H1 (cell line): ENCODE results near the gene MACROD2. TPM values are rescaled to one million over a fixed set of nuclear protein-coding genes. Genes with fewer than 3 reads are reported as not detected.

ENCODE experiments used
- CTCF ChIA-PET: fragments of 300-600 bp; sonication (Branson Sonifier 250); formaldehyde crosslinking; loops from one replicate; lab custom pipeline; 2021; ENCODE audit not compliant: partially characterized antibody; lab: Charles Lee
- POLR2A ChIA-PET: fragments of 300-600 bp; sonication (Branson Sonifier 250); formaldehyde crosslinking; loops from one replicate; lab custom pipeline; 2021; ENCODE audit warnings: inconsistent platforms; ENCODE audit not compliant: partially characterized antibody; lab: Charles Lee
- DNase-seq, 2 experiments: peaks; one replicate each; pipeline versions ENCODE4 v3.0.0 to v3.0.0-alpha.2; 2010 to 2022; ENCODE audit warnings: low spot score in 2 of 2, low read depth in 1 of 2, mixed read lengths in 1 of 2
- FAIRE-seq: peaks from 2 replicates; lab custom pipeline; 2011; peaks lifted over from hg19 to GRCh38; lab: Jason Lieb, UNC
- H2AFZ ChIP-seq: 2 replicates; pipeline ENCODE4 v1.8.1; 2012; ENCODE audit warnings: low read length, inconsistent platforms
- H2AK5ac ChIP-seq: 2 replicates; pipeline ENCODE4 v1.6.1; 2013; ENCODE audit warnings: low read depth, low read length
- H2BK120ac ChIP-seq: replicated peaks from 2 replicates; pipeline ENCODE3; 2013; ENCODE audit warnings: low read depth, low read length, inconsistent platforms
- H2BK12ac ChIP-seq: 2 replicates; pipeline ENCODE4 v1.6.1; 2013; ENCODE audit warnings: low read depth, low read length
- H2BK15ac ChIP-seq: 2 replicates; pipeline ENCODE4 v1.6.1; 2013; ENCODE audit warnings: low read length
- H2BK20ac ChIP-seq: 2 replicates; pipeline ENCODE4 v1.6.1; 2013; ENCODE audit warnings: low read length
- H2BK5ac ChIP-seq: 2 replicates; pipeline ENCODE4 v1.6.1; 2013; ENCODE audit warnings: low read depth, low read length
- H3K14ac ChIP-seq: 2 replicates; pipeline ENCODE4 v1.6.1; 2013; ENCODE audit warnings: inconsistent platforms; ENCODE audit not compliant: insufficient read length
- H3K18ac ChIP-seq: 2 replicates; pipeline ENCODE4 v1.6.1; 2013; ENCODE audit warnings: low read length; ENCODE audit errors: extremely low read depth
- H3K23ac ChIP-seq: 2 replicates; pipeline ENCODE4 v1.6.1; 2013; ENCODE audit warnings: inconsistent platforms; ENCODE audit not compliant: insufficient read length
- H3K23me2 ChIP-seq: 2 replicates; pipeline ENCODE4 v1.6.1; 2013; ENCODE audit warnings: low read depth, low read length
- H3K27ac ChIP-seq: 2 replicates; pipeline ENCODE4 v1.6.1; 2011; ENCODE audit warnings: low read depth, low read length, inconsistent platforms
- H3K27me3 ChIP-seq, 4 experiments: replicated peaks in 1 of 4; 1 replicate in 1 of 4; 2 replicates in 3 of 4; pipeline versions ENCODE4 v1.6.1 to v1.8.1; 2011 to 2013; ENCODE audit warnings: low read length in 3 of 4, mild to moderate bottlenecking in 3 of 4, inconsistent platforms in 2 of 4, mixed read lengths in 2 of 4, moderate library complexity in 1 of 4; ENCODE audit not compliant: control insufficient read depth in 3 of 4, insufficient read depth in 3 of 4; ENCODE audit errors: extremely low read depth in 1 of 4
- H3K36me3 ChIP-seq, 4 experiments: 2 replicates each; pipeline versions ENCODE4 v1.6.1 to v1.8.1; 2011 to 2013; ENCODE audit warnings: mild to moderate bottlenecking in 4 of 4, low read length in 3 of 4, moderate library complexity in 2 of 4, control low read depth in 1 of 4, inconsistent platforms in 1 of 4; ENCODE audit not compliant: insufficient read depth in 4 of 4, control insufficient read depth in 2 of 4
- H3K4ac ChIP-seq: replicated peaks from 2 replicates; pipeline ENCODE3; 2013; ENCODE audit warnings: low read length, low read depth, mixed read lengths, inconsistent platforms; ENCODE audit not compliant: insufficient read length
- H3K4me1 ChIP-seq, 4 experiments: replicated peaks in 1 of 4; 1 replicate in 1 of 4; 2 replicates in 3 of 4; pipeline versions ENCODE4 v1.6.1 to v1.8.1; 2011 to 2013; ENCODE audit warnings: low read length in 3 of 4, inconsistent platforms in 2 of 4, mixed read lengths in 1 of 4; ENCODE audit not compliant: insufficient read depth in 4 of 4, control insufficient read depth in 3 of 4
- H3K4me2 ChIP-seq, 2 experiments: 2 replicates each; pipeline versions ENCODE4 v1.6.1 to v1.8.1; 2011 to 2013; ENCODE audit warnings: low read depth in 2 of 2, low read length in 2 of 2, control low read depth in 1 of 2, inconsistent platforms in 1 of 2, mild to moderate bottlenecking in 1 of 2; ENCODE audit not compliant: insufficient read depth in 1 of 2
- H3K4me3 ChIP-seq, 4 experiments: fragments of 200-600, 300-600 bp in 1 of 4; sonication (generic), shearing (Covaris generic), sonication (Bioruptor Twin) in 1 of 4; 2 replicates each; pipeline versions ENCODE4 v1.5.1 to v1.8.1; 2011 to 2016; ENCODE audit warnings: low read length in 4 of 4, low read depth in 3 of 4, control low read depth in 2 of 4, inconsistent platforms in 2 of 4, mild to moderate bottlenecking in 2 of 4, mixed read lengths in 1 of 4, moderate library complexity in 1 of 4; ENCODE audit not compliant: insufficient read depth in 2 of 4; ENCODE audit errors: extremely low read depth in 1 of 4
- H3K56ac ChIP-seq: replicated peaks from 2 replicates; pipeline ENCODE3; 2013; ENCODE audit warnings: low read depth, mild to moderate bottlenecking, mixed read lengths, low read length, inconsistent platforms; ENCODE audit not compliant: insufficient read length
- H3K79me1 ChIP-seq: 2 replicates; pipeline ENCODE4 v1.6.1; 2013; ENCODE audit warnings: low read depth, low read length, control low read depth
- H3K79me2 ChIP-seq, 2 experiments: 2 replicates each; pipeline versions ENCODE4 v1.6.1 to v1.8.1; 2012 to 2013; ENCODE audit warnings: low read length in 2 of 2, mild to moderate bottlenecking in 2 of 2, inconsistent platforms in 1 of 2; ENCODE audit not compliant: insufficient read depth in 2 of 2, control insufficient read depth in 1 of 2
- H3K9ac ChIP-seq, 4 experiments: replicated peaks in 1 of 4; 1 replicate in 1 of 4; 2 replicates in 3 of 4; pipeline versions ENCODE4 v1.6.1 to v1.8.1; 2011 to 2013; ENCODE audit warnings: low read depth in 3 of 4, low read length in 3 of 4, control low read depth in 2 of 4, mild to moderate bottlenecking in 2 of 4, moderate library complexity in 2 of 4, inconsistent platforms in 1 of 4; ENCODE audit errors: extremely low read depth in 1 of 4
- H3K9me3 ChIP-seq, 2 experiments: 2 replicates each; pipeline versions ENCODE4 v1.6.1 to v1.8.1; 2012 to 2013; ENCODE audit warnings: mild to moderate bottlenecking in 2 of 2, moderate library complexity in 2 of 2, control low read depth in 1 of 2, inconsistent platforms in 1 of 2, low read depth in 1 of 2, low read length in 1 of 2, mixed read lengths in 1 of 2; ENCODE audit not compliant: insufficient read depth in 2 of 2
- H4K20me1 ChIP-seq, 2 experiments: replicated peaks in 1 of 2; 2 replicates each; pipeline versions ENCODE3 to v1.8.1; 2011 to 2013; ENCODE audit warnings: inconsistent platforms in 2 of 2, low read length in 2 of 2, mild to moderate bottlenecking in 1 of 2; ENCODE audit not compliant: insufficient read depth in 2 of 2, control insufficient read depth in 1 of 2
- H4K5ac ChIP-seq: 2 replicates; pipeline ENCODE4 v1.6.1; 2013; ENCODE audit warnings: low read length, low read depth, mixed read lengths, inconsistent platforms; ENCODE audit not compliant: insufficient read length
- H4K8ac ChIP-seq: 2 replicates; pipeline ENCODE4 v1.8.0; 2013; ENCODE audit warnings: mild to moderate bottlenecking, moderate library complexity, low read length, inconsistent platforms; ENCODE audit not compliant: insufficient read depth; ENCODE audit errors: extremely low read depth
- H4K91ac ChIP-seq: replicated peaks from 2 replicates; pipeline ENCODE3; 2013; ENCODE audit warnings: low read length, mixed read lengths, inconsistent platforms; ENCODE audit not compliant: insufficient read length
- ATF2 ChIP-seq: IDR thresholded peaks from 2 replicates; pipeline ENCODE4 v1.6.1; 2012; ENCODE audit warnings: low read length, inconsistent platforms
- RFX5 ChIP-seq: IDR thresholded peaks from 2 replicates; pipeline ENCODE4 v1.6.1; 2011; ENCODE audit warnings: low read depth, low read length, improper control_type of control experiment, borderline replicate concordance
- TCF12 ChIP-seq: IDR thresholded peaks from 2 replicates; pipeline ENCODE4 v1.6.1; 2011; ENCODE audit warnings: low read depth, mild to moderate bottlenecking, low read length
- WGBS, 2 experiments: shearing (Covaris generic) in 1 of 2; methylation state at CpG; one replicate each; pipeline versions ENCODE4 v1.1.6 to v1.1.7; 2013 to 2015; ENCODE audit warnings: low lambda C conversion rate in 2 of 2, mixed read lengths in 2 of 2, inconsistent platforms in 1 of 2, low coverage in 1 of 2, missing lambda C conversion rate in 1 of 2; ENCODE audit not compliant: insufficient replicate concordance in 2 of 2, insufficient coverage in 1 of 2, insufficient read length in 1 of 2; ENCODE audit errors: extremely low coverage in 1 of 2, missing lambda C conversion rate in 1 of 2; 5-methylcytosine and 5-hydroxymethylcytosine counted together
- polyA plus RNA-seq, 7 experiments: library from polyadenylated mRNA; depleted of rRNA in 3 of 7; stranded (reverse) in 5 of 7; unstranded in 2 of 7; fragments of >200 nt in 5 of 7; fragments of 200-250 nt in 2 of 7; gene quantifications; 1 replicate in 5 of 7; 2 replicates in 1 of 7; 4 replicates in 1 of 7; pipeline versions ENCODE4 v1.2.1 to v1.2.3, GENCODE V29; 2011 to 2013; ENCODE audit warnings: missing spikeins in 2 of 7, mixed read lengths in 2 of 7
- total RNA-seq: library from RNA; stranded (reverse); fragmentation: NEBNext Ultra II Directional; extraction: Animal tissue kit (Norgen Biotek cat#: 25700); gene quantifications from 2 replicates; pipeline ENCODE4 v1.2.1, GENCODE V29; 2021

Gene MACROD2
- total and polyA plus RNA-seq, 2 of the 8 experiments (the other 6 are each of a cell fraction or from before 2014, with no cell fraction given) = 0.70 to 3.9 TPM

- 79% methylated on average over 1 of the region's 1 CpG; no CpG with 5 or more reads in 1 of the 2 experiments for whole genome bisulfite sequencing, 2 experiments
- TF ChIP-seq TCF12 = no peak
- no peak for TF ChIP-seq RFX5
- TF ChIP-seq ATF2 = no peak
Measured at GRCh38 chr20:15265581-15266309, 1270.4 kb downstream of the MACROD2 start.

More at GRCh38 chr20:15265581-15266309, 1270.4 kb downstream of the MACROD2 start:
- Histone ChIP-seq H3K9me3 (no peaks in the 10 kb centered on the region), H2AFZ (no peak overlapping the region), H4K91ac (no peak overlapping the region), H3K9ac (no peak overlapping the region), H2BK20ac (no peak overlapping the region), H3K79me2 (no peaks in the 10 kb centered on the region), H3K4me1 (no peaks in the 10 kb centered on the region), H3K56ac (no peak overlapping the region), H3K36me3 (no peaks in the 10 kb centered on the region), H2BK5ac (no peak overlapping the region), H2BK15ac (no peak overlapping the region), H4K8ac (no peak overlapping the region), H3K23me2 (no peaks in the 10 kb centered on the region), H3K4ac (no peak overlapping the region), H3K27me3 (no peaks in the 10 kb centered on the region), H3K18ac (no peak overlapping the region), H3K14ac (no peak overlapping the region), H2AK5ac (no peak overlapping the region), H3K4me2 (no peak overlapping the region), H3K27ac (no peak overlapping the region), H2BK12ac (no peak overlapping the region), H4K5ac (no peak overlapping the region), H3K79me1 (no peaks in the 10 kb centered on the region), H3K4me3 (no peak overlapping the region), H4K20me1 (no peaks in the 10 kb centered on the region), H2BK120ac (no peak overlapping the region), H3K23ac (no peak overlapping the region)
- POLR2A ChIA-PET = no interaction called here
- no peak for FAIRE-seq
- DNase-seq = no peak
- CTCF ChIA-PET = no interaction called here
